ENCODE results near the gene SMC3. TPM values are rescaled to one million over a fixed set of nuclear protein-coding genes. Genes with fewer than 3 reads are reported as not detected.

The SMC3 gene
- total RNA-seq, 1 donor from 2014 or later = 18.3 TPM

GRCh38 chr10:110649347-110650264 is 82.1 kb downstream of the SMC3 start:
- H3K4me3 ChIP-seq (ENCODE audit: low read length in 3 of 3) = no peak overlapping the region
- H3K36me3 ChIP-seq (ENCODE audit: control insufficient read depth in 3 of 3, insufficient read depth in 3 of 3, low read length in 3 of 3) = no peaks in the 10 kb centered on the region
- H3K9me3 ChIP-seq (ENCODE audit: control insufficient read depth in 3 of 3, low read length in 3 of 3) = no peaks in the 10 kb centered on the region
- peaks cover 8 to 30% (median 13%) of the 10 kb centered on the region in 3 donors for H3K4me1 ChIP-seq (ENCODE audit: control insufficient read depth in 3 of 3, insufficient read depth in 3 of 3, low read length in 3 of 3)
- H3K27ac ChIP-seq (ENCODE audit: low read depth, low read length) = no peak overlapping the region
- peaks cover 0 to 5% (median 3%) of the 10 kb centered on the region in 3 donors for H3K27me3 ChIP-seq (ENCODE audit: control insufficient read depth in 3 of 3, insufficient read depth in 3 of 3, low read length in 3 of 3)
- H3K9ac ChIP-seq (ENCODE audit: low read depth in 1 of 3, low read length in 3 of 3) = peak overlapping the region in 1 of 3 donors; percentile 16

DNA sequence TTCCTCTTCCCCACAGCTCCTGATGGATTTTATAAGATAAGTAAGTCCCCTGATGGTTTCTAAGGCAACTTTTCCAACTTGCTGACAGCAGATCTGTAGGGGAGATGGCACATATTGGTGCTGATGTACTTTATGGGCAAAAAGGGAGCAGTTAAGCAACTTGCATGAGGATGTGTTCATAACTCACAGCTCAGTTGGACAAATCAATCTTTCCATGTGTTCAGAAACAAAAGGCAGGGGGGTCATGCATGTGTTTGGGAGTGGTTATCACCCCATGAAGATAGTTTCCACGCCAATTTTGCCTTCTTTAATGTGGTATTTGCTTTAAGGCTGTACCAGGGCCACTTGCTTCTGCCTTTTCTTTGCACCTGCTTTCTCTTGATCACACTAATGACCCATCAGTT is 82.8 kb downstream of the SMC3 start:
- Histone ChIP-seq H3K27me3 (ENCODE audit: control insufficient read depth in 3 of 3, insufficient read depth in 3 of 3, low read length in 3 of 3) (peaks cover 0 to 5% (median 1%) of the 10 kb centered on the region in 3 donors), H3K27ac (ENCODE audit: low read depth, low read length) (peak overlapping the region; percentile 49), H3K4me3 (ENCODE audit: low read length in 3 of 3) (no peak overlapping the region)

GRCh38 chr10:110651044-110651958 is 83.8 kb downstream of the SMC3 start:
- Histone ChIP-seq H3K27me3 (ENCODE audit: control insufficient read depth in 3 of 3, insufficient read depth in 3 of 3, low read length in 3 of 3) (peaks cover 0 to 5% (median 0%) of the 10 kb centered on the region in 3 donors), H3K4me1 (ENCODE audit: control insufficient read depth in 3 of 3, insufficient read depth in 3 of 3, low read length in 3 of 3) (peaks cover 10 to 35% (median 10%) of the 10 kb centered on the region in 3 donors), H3K9ac (ENCODE audit: low read depth in 1 of 3, low read length in 3 of 3) (peak overlapping the region; percentile 9 to 75 (median 58)), H3K4me3 (ENCODE audit: low read length in 3 of 3) (peak overlapping the region; percentile 39 to 52 (median 46)), H3K36me3 (ENCODE audit: control insufficient read depth in 3 of 3, insufficient read depth in 3 of 3, low read length in 3 of 3) (no peaks in the 10 kb centered on the region), H3K9me3 (ENCODE audit: control insufficient read depth in 3 of 3, low read length in 3 of 3) (no peaks in the 10 kb centered on the region), H3K27ac (ENCODE audit: low read depth, low read length) (peak overlapping the region; percentile 49)

More for the DNA sequence above, 82.8 kb downstream of the SMC3 start:
- Histone ChIP-seq H3K36me3 (ENCODE audit: control insufficient read depth in 3 of 3, insufficient read depth in 3 of 3, low read length in 3 of 3) (no peaks in the 10 kb centered on the region), H3K9ac (ENCODE audit: low read depth in 1 of 3, low read length in 3 of 3) (no peak overlapping the region), H3K4me1 (ENCODE audit: control insufficient read depth in 3 of 3, insufficient read depth in 3 of 3, low read length in 3 of 3) (peaks cover 9 to 31% (median 11%) of the 10 kb centered on the region in 3 donors), H3K9me3 (ENCODE audit: control insufficient read depth in 3 of 3, low read length in 3 of 3) (no peaks in the 10 kb centered on the region)

DNA sequence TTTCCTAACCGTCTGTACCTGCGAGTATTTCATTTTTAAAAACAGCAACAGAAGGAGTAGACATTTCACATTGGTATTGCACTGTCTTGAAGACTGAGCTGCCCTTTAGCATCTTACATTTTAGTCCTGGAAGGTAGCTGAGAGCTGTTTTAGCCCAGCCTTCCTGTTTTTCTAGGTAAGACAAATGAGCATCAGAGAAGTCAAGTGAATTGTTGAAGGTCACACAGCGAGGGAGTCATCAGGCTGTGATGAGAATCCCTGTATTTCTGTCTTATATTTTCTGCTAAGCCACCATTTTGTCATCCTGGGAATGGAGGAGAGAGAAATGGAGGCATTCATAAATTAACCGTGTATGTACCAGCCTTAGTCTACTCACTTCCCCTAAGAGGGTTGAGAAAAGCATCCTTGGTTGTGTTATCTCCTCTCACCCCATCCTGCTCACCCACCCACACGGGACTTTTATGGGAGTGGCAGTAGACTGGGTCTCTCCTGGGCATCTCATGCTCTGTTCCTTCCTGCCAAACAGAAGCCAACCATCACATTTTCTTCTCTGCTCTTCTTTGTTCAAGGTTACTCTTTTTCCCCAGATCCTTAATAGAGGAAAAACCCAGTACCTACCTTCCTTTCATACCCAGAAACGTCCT is 85.1 kb downstream of the SMC3 start:
- Histone ChIP-seq H3K4me3 (ENCODE audit: low read length in 3 of 3) (no peak overlapping the region), H3K27me3 (ENCODE audit: control insufficient read depth in 3 of 3, insufficient read depth in 3 of 3, low read length in 3 of 3) (no peaks in the 10 kb centered on the region), H3K27ac (ENCODE audit: low read depth, low read length) (no peak overlapping the region), H3K4me1 (ENCODE audit: control insufficient read depth in 3 of 3, insufficient read depth in 3 of 3, low read length in 3 of 3) (peaks cover 10 to 31% (median 10%) of the 10 kb centered on the region in 3 donors), H3K9me3 (ENCODE audit: control insufficient read depth in 3 of 3, low read length in 3 of 3) (no peaks in the 10 kb centered on the region), H3K9ac (ENCODE audit: low read depth in 1 of 3, low read length in 3 of 3) (no peak overlapping the region), H3K36me3 (ENCODE audit: control insufficient read depth in 3 of 3, insufficient read depth in 3 of 3, low read length in 3 of 3) (no peaks in the 10 kb centered on the region)

Small RNA genes lying within 50 kb of the gene (small RNA-seq; reads per million reads assigned to genes)
- gene RF00019 = not detected

Other genes with a start within 250 kb of the SMC3 start
- 5.2 TPM for gene DUSP5, start 69.8 kb upstream of the SMC3 start, total RNA-seq
- 6.3 TPM for gene RBM20, start 76.6 kb downstream of the SMC3 start, total RNA-seq

Data from skeletal muscle tissue (tissue), 5 donors.